GM10266 (cell line): ENCODE measurements around the gene PPP2R1A.

ENCODE experiments used
- DNase-seq: peaks from one replicate; pipeline ENCODE4 v3.0.0; 2012; ENCODE audit errors: extremely low spot score
- CTCF ChIP-seq: IDR thresholded peaks from 2 replicates; pipeline ENCODE4 v1.5.1; 2012; ENCODE audit warnings: mild to moderate bottlenecking, low read depth; ENCODE audit not compliant: control insufficient read depth, insufficient read depth; ENCODE audit errors: missing control alignments

Gene PPP2R1A

GRCh38 chr19:52219611-52220010 lies 29.8 kb downstream of the PPP2R1A start:
- no peak for DNase-seq
- TF ChIP-seq CTCF = no peak

- no peak for TF ChIP-seq CTCF
- DNase-seq = no peak
These were observed 31.2 kb downstream of the PPP2R1A start for GRCh38 chr19:52221031-52221430.

- TF ChIP-seq CTCF = no peak
- DNase-seq = no peak
These were observed 32.1 kb downstream of the PPP2R1A start for GRCh38 chr19:52221831-52222375.

GRCh38 chr19:52224211-52224610 lies 34.4 kb downstream of the PPP2R1A start:
- TF ChIP-seq CTCF = no peak
- DNase-seq = no peak

- no peak for DNase-seq
- no peak for TF ChIP-seq CTCF
These were observed 36.8 kb downstream of the PPP2R1A start for GRCh38 chr19:52226652-52227051.

- DNase-seq = no peak
- TF ChIP-seq CTCF = no peak
These were observed 37.5 kb downstream of the PPP2R1A start for GRCh38 chr19:52227196-52227940.

- no peak for TF ChIP-seq CTCF
- DNase-seq = no peak
These were observed 38.1 kb downstream of the PPP2R1A start for GRCh38 chr19:52227980-52228379.
